NCI-H2081 (cell line): ENCODE results near the gene GMEB1.
"Not testable (repeated sequence)": the region's sequence is repeated elsewhere in the genome, so short reads cannot be mapped to it uniquely, and the experiment has no call there.

ENCODE experiments used
- DNase-seq, 2 experiments: peaks; one replicate each; lab custom pipeline; 2025; lab: John Stamatoyannopoulos, UW

The GMEB1 gene

GRCh38 chr1:28668191-28668955, at the start of gene GMEB1:
Gene GMEB1 (plus strand): TSS chr1:28668784. CDS start chr1:28683613, 14,829 bp downstream.
- DNase-seq = peak; percentile 92 to 94

DNA sequence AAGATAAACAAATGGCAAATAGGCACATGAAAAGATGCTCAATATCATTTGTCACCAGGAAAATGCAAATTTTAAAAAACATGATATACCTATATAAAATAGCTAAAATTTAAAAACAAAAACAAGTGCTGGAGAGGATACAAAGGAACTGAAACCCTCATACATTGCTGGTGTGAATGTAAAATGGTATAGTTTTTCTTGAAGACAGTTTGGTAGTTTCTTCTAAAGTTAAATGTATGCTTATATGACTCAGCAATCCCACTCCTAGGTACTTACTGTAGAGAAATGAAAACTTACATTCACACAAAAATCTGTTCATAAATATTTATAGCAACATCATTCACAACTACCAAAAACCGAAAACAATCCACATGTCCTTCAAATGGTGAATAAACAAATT, 36.9 kb upstream of the GMEB1 start:
- no peak for DNase-seq

GRCh38 chr1:28632560-28632959, 36.0 kb upstream of the GMEB1 start:
- DNase-seq = no peak

DNA sequence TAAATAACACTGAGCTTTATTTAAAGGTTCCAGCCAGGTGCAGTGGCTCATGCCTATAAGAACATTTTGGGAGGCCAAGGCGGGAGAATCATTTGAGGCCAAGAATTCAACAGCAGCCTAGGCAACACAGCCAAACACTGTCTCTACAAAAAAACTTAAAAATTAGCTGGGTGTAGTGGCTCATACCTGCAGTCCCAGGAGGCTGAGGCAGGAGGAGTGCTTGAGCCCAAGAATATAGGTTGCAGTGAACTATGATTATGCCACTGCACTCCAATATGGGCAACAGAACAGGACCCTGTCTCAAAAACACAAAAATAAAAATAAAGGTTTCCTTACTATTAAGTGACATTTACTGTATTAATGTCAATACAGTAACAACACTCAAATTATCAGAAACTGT, 27.8 kb upstream of the GMEB1 start:
- DNase-seq = no peak

- no peak for DNase-seq
These were observed 26.3 kb upstream of the GMEB1 start for GRCh38 chr1:28642056-28642846.

DNA sequence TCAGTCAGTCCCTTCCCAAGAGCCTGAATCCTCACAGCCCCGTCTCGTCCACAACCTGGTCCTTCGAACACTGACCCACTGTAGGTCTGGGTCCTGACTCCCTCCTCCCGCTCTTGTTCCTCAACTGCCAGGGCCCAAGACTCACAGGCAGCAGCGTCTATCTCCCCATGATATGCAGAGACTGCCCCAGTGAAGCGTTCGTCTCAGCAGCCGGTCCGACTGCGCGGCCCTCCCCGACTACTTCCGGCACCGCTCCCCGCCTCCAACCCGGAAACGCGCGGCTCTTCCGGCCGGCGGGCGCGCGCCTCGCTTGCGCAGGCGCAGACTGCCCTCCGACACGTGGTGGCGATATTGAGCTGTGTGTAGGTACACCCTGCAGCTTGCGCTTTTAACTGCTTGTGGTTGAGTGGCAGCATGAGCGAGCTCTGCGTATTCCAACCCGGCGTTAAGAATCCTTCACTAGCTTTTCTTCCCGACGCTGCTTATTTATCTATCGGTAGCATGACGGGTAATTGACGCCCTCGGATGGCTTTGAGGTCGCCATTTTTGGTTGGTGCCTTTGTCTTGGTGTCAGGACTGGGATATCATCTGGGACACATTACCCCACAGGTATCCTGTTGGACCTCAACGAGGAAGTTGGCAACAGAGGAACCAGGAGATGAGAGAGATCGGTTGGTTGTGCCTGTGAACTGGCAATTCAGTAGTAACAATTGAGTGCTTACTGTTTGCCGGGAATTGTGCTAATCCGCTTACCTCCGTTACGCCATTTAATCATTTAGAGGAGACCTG, 25.5 kb upstream of the GMEB1 start, which contains the start of gene TAF12:
Gene TAF12 (minus strand): TSS at position 221 of the 789 bp plus-strand sequence. CDS start 20,986 bp downstream, outside the sequence.
- peak; percentile 91 to 96 for DNase-seq

- DNase-seq = no peak
These were observed 24.1 kb upstream of the GMEB1 start for GRCh38 chr1:28644494-28644893.

DNA sequence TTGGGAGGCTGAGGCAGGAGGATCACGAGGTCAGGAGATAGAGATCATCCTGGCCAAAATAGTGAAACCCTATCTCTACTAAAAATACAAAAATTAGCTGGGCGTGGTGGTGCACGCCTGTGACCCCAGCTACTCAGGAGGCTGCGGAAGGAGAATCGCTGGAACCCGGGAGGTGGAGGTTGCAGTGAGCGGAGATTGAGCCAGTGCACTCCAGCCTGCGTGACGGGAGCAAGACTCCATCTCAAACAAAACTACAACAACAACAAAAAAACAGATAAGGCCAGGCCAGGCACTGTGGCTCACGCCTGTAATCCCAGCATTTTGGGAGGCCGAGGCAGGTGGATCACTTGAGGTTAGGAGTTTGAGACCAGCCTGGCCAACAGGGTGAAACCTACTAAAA, 23.2 kb upstream of the GMEB1 start:
- not testable (repeated sequence) for DNase-seq

DNA sequence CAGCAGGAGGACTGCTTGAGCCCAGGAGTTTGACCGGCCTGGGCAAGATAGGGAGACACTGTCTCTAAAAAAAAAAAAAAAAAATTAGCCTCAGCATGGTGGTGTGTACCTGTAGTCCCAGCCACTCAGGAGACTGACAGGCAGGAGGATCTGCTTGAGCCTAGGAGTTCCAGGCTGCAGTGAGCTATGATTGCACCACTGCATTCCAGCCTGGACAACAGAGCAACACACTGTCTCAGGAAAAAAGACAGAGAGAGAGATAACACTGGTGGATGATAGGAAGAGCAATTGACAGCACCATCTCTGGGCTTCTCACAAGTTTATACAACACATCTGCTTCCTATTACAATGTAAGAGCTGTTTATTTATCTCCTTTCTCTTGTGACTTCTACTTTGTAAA, 22.5 kb upstream of the GMEB1 start:
- DNase-seq = no peak

GRCh38 chr1:28648008-28648473, 20.5 kb upstream of the GMEB1 start:
- DNase-seq = peak; percentile 88 to 92

DNA sequence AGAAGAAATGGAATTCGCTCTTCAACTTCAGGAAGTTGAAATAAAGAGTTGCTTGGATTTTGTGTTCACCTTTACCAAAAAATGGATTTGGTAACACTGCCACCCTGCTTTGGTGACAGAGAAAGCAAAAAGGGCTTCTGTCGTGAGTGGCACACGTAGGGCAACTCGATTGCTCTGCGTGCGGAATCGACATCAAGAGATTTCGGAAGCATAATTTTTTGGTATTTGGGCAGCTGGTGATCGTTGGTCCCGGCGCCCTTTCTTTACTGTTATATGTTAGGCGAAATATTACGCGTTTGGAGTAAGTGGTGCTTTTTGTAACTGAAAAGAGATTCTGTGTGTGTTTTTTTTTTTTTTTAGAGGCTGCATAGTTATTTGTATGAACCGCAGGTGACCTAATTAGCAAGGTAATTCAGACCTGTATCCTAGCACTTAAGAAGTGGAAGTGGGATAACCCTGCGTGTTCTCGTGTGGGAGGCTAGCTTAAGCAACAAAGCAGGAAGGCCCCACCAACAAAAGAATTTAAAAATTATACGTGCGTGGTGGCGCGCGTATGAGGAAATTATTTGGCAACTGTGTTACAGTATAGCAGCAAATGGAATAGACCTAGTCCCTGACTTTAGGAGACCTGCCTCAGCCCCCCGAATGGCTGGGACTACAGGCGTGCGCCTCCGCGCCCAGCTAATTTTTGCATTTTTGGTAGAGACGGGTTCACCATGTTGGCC, 19.9 kb upstream of the GMEB1 start, which contains the start of gene RNU11:
Gene RNU11 (plus strand): TSS at position 127 of the 725 bp plus-strand sequence.
- DNase-seq = peak; percentile 94 to 98

DNA sequence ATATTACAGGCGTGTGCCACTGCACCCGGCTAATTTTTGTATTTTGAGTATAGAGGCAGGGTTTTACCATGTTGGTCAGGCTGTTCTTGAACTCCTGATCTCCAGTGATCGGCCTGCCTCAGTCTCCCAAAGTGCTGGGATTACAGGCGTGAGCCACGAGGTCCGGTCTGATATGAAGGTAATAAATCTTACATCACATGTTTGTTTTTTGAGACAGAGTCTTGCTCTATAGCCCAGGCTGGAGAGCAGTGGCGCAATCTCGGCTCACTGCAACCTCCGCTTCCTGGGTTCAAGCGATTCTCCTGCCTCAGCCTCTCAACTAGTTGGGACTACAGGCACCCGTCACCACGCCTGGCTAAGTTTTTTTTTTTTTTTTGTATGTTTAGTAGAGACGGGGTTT, 15.5 kb upstream of the GMEB1 start:
- DNase-seq = not testable (repeated sequence)

- DNase-seq = not testable (repeated sequence)
These were observed 14.7 kb upstream of the GMEB1 start for GRCh38 chr1:28653870-28654269.

DNA sequence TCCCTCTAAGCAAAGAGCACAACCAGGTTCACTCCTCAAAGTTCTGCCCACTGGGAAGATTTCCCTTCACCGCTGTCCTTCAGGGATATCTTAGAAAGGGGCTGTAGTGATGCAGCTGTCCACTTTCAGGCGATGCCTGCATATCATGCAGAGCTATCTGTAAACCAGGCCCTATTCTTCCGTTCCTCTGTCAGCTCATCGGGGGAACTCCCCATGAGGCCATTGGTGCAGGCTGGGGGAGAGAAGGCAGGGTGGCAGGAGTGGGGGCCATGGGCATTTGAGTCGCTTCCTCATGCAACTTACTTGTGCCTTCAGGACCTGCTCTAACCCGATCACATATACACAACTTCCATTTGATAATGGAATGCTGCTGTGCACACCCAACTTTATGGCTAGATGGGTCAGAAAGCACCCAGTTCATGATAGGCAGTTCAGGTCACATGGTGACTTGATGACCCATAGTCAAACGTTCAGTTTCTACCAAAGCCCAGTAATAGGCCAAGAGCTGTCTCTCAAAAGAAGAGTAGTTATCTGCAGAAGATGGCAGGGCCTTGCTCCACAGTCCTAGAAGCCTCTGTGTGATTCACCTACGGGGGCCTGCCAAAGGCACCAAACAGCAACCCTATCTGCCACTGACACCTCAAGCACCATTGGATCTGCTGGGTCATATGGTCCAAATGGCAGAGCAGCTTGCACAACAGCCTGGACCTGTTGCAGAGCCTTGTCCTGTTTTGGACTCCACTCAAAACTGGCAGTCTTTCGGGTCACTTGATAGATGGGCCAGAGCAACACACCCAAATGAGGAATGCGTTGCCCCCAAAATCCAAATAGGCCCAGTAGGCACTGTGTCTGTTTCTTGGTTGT, 12.9 kb upstream of the GMEB1 start:
- not testable (repeated sequence) for DNase-seq

GRCh38 chr1:28656335-28656734, 12.2 kb upstream of the GMEB1 start:
- DNase-seq = no peak

GRCh38 chr1:28663871-28664470, 4.6 kb upstream of the GMEB1 start:
- no peak for DNase-seq

GRCh38 chr1:28666806-28667205, 1.8 kb upstream of the GMEB1 start:
- DNase-seq = no peak

GRCh38 chr1:28668956-28669723, 556 bp downstream of the GMEB1 start:
- DNase-seq = peak in 1 of 2 experiments; percentile 88

DNA sequence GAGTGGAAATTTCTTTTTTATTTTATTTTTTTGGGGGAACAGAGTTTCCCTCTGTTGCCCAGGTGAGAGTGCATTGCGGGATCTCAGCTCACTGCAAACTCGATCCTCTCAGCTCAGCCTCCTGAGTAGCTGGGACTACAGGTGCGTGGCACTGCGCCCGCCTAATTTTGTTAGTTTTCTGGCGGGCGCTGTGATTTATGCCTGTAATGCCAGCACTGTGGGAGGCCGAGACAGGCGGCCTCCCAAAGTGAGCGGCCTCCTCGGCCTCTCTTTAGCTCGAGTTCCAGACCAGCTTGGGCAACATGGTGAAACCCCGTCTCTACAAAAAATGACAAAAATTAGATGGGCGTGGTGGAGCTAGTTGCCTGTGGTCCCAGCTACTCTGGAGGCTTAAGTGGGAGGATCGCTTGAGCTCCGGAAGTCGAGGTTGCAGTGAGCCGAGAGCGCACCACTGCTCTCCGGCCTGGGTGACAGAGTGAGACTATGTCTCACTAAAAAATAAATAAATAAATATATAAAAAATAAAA, 2.7 kb downstream of the GMEB1 start:
- no peak for DNase-seq
